Ovary (tissue), 3 donors: ENCODE measurements around the gene SLC35A2.
A peak's percentile ranks its signal among the peaks of the same experiment; 100 is the strongest.

Source experiments
- CTCF ChIP-seq, 3 donors: fragments of 450-650 bp in 2 of 3; fragments of 200-600 bp in 1 of 3; IDR thresholded peaks; one replicate each; pipeline versions ENCODE4 v1.5.1 to v1.8.0; 2016 to 2022; ENCODE audit warnings: antibody characterized with exemption in 3 of 3, mild to moderate bottlenecking in 1 of 3
- EP300 ChIP-seq: sonication (generic); formaldehyde crosslinking; IDR thresholded peaks from one replicate; pipeline ENCODE4 v1.6.1; 2017; ENCODE audit warnings: antibody characterized with exemption
- POLR2A ChIP-seq: fragments of 450-650 bp; IDR thresholded peaks from one replicate; pipeline ENCODE4 v1.6.1; 2017; ENCODE audit warnings: antibody characterized with exemption, mild to moderate bottlenecking, moderate library complexity
- donor health status: DM: no; HTN: no; CAD: no.

- TF ChIP-seq POLR2A (peak; percentile 77), CTCF (IDR thresholded peaks at IDR 0.05) (no peak), EP300 (no peak)
Measured at GRCh38 chrX:48918643-48919340, 7.3 kb upstream of the SLC35A2 start, which contains the start of gene PIM2.
